ENCODE data around the gene MRO.

MRO gene

DNA sequence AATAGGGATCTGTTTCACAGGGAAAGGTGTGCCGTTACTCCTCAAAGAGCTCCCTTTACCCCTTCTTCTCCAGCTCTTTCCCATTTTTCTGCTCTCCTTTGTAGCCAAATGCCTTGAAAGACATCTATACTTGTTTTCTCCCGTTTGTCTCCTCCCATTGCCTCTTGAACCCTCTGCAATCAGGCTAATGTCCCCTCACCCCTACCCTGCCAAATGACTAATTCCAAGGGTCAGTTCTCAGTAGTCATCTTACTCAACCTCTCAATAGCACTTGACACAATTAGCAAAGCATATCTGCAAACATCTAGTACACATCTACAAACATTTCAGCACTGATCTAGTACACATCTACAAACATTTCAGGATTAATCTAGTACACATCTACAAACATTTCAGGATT, 12.6 kb downstream of the MRO start:
- Histone ChIP-seq H3K4me3 (ENCODE audit: low read depth, low read length) (no peak overlapping the region), H3K9ac (ENCODE audit: low read depth, low read length) (no peak overlapping the region), H3K9me3 (ENCODE audit: control insufficient read depth, insufficient read depth, low read length) (no peaks in the 10 kb centered on the region), H3K36me3 (ENCODE audit: control insufficient read depth, insufficient read depth, low read length) (no peaks in the 10 kb centered on the region), H3K4me1 (ENCODE audit: control insufficient read depth, insufficient read depth, low read length) (no peaks in the 10 kb centered on the region), H3K27me3 (ENCODE audit: control insufficient read depth, insufficient read depth, low read length) (no peaks in the 10 kb centered on the region)

DNA sequence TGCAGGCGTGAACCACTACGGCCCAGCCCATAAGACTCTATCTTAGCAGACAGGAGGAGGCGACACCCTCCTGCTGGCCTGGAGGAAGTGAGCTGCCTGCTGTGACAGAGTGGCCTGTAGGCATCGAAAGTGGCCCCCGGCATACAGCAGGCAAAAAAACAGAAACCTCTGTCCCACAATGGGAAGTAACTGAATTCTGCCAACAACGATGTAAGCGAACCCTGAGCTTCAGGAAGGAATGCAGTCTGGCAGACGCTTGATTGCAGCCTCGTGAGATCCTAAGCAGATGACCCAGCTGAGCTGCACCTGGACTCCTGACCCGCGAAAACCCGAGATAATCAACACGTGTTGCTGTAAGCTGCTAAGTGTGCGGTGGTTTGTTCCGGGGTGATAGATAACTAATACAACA, 13.6 kb downstream of the MRO start:
- no peaks in the 10 kb centered on the region for H3K9me3 ChIP-seq (ENCODE audit: control insufficient read depth, insufficient read depth, low read length)
- no peak overlapping the region for H3K9ac ChIP-seq (ENCODE audit: low read depth, low read length)
- H3K27me3 ChIP-seq (ENCODE audit: control insufficient read depth, insufficient read depth, low read length): no peaks in the 10 kb centered on the region
- H3K4me3 ChIP-seq (ENCODE audit: low read depth, low read length): no peak overlapping the region
- no peaks in the 10 kb centered on the region for H3K36me3 ChIP-seq (ENCODE audit: control insufficient read depth, insufficient read depth, low read length)
- H3K4me1 ChIP-seq (ENCODE audit: control insufficient read depth, insufficient read depth, low read length): no peaks in the 10 kb centered on the region

DNA sequence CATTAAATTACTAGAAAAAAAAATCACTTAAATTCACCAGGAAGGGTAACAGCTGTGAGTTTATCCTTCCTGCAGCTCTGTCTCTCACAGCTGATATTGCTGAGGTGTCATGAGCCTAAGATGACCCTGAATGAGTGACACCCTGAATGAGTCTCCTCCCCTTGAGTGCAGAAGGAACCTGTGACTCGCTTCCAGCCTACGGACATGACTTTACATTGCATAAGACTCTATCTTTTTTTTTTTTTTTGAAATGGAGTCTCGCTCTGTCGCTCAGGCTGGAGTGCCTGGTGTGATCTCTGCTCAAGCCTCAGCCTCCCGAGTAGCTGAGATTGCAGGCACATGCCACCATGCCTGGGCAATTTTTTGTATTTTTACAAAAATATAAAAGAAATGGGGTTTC, 14.1 kb downstream of the MRO start:
- Histone ChIP-seq H3K36me3 (ENCODE audit: control insufficient read depth, insufficient read depth, low read length) (no peaks in the 10 kb centered on the region), H3K9ac (ENCODE audit: low read depth, low read length) (no peak overlapping the region), H3K27me3 (ENCODE audit: control insufficient read depth, insufficient read depth, low read length) (no peaks in the 10 kb centered on the region), H3K4me1 (ENCODE audit: control insufficient read depth, insufficient read depth, low read length) (no peaks in the 10 kb centered on the region), H3K4me3 (ENCODE audit: low read depth, low read length) (no peak overlapping the region), H3K9me3 (ENCODE audit: control insufficient read depth, insufficient read depth, low read length) (no peaks in the 10 kb centered on the region)

DNA sequence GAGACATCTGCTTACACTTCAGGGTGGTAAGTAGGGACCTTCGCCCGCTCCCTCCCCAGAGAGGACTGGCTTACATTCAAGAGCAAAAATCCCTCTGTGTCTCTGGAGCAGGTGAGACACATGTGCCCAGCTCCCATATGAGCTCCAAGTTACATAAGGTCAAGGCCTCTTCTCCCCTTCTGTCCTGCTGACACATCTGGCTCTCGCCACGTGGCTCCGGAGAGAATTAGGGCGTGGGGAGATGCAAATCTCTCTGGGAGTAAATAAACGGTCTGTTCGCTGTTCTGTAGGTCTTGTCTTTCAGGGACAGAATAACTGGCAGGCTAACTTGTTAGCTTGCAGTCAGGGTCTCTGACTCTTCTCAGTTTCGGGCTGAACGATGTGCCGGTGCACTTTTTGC, 16.2 kb downstream of the MRO start:
- no peak overlapping the region for H3K9ac ChIP-seq (ENCODE audit: low read depth, low read length)
- H3K9me3 ChIP-seq (ENCODE audit: control insufficient read depth, insufficient read depth, low read length): no peaks in the 10 kb centered on the region
- no peaks in the 10 kb centered on the region for H3K36me3 ChIP-seq (ENCODE audit: control insufficient read depth, insufficient read depth, low read length)
- no peaks in the 10 kb centered on the region for H3K4me1 ChIP-seq (ENCODE audit: control insufficient read depth, insufficient read depth, low read length)
- no peak overlapping the region for H3K4me3 ChIP-seq (ENCODE audit: low read depth, low read length)
- no peaks in the 10 kb centered on the region for H3K27me3 ChIP-seq (ENCODE audit: control insufficient read depth, insufficient read depth, low read length)

DNA sequence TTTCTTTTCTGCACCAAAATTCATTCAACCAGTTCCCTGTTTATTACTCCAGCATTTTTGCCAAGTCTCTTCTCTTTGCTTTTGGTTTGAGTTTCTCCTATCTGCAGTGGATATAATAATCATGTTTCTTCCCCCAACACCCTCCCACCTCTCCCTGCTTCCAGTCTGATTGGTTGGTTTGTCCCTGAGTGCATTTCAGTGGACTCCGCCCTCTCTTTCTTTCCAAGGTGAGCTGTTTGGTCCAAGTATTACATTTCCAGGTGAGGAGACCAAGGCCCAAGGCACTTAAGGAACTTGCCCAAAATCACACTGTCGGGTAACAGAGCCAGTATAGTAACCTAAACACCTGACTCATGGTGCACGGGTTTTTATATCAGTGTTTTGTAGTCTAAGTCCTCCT, 17.7 kb downstream of the MRO start:
- no peaks in the 10 kb centered on the region for H3K27me3 ChIP-seq (ENCODE audit: control insufficient read depth, insufficient read depth, low read length)
- H3K9me3 ChIP-seq (ENCODE audit: control insufficient read depth, insufficient read depth, low read length): no peaks in the 10 kb centered on the region
- no peaks in the 10 kb centered on the region for H3K4me1 ChIP-seq (ENCODE audit: control insufficient read depth, insufficient read depth, low read length)
- H3K9ac ChIP-seq (ENCODE audit: low read depth, low read length): no peak overlapping the region
- H3K4me3 ChIP-seq (ENCODE audit: low read depth, low read length): no peak overlapping the region
- H3K36me3 ChIP-seq (ENCODE audit: control insufficient read depth, insufficient read depth, low read length): no peaks in the 10 kb centered on the region

DNA sequence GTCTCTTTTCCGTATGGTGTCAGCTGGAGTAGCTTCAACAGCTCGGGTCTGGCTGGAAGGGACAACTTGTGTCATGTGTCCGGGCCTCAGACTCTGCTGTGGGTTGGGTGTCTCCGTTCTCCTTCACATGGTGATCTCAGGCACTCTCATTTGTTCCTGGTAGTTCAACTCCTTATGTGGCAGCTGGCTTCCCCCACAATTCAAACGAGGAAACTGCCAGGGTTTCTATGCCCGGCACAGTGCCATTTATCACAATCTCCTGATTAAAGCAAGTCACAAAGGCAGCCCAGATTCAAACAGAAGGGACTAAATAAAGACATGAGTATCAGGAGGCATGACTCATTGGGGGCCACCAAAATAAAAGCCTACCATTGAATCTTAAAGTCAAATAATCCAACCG, 22.7 kb downstream of the MRO start:
- Histone ChIP-seq H3K4me1 (ENCODE audit: control insufficient read depth, insufficient read depth, low read length) (no peaks in the 10 kb centered on the region), H3K9ac (ENCODE audit: low read depth, low read length) (no peak overlapping the region), H3K9me3 (ENCODE audit: control insufficient read depth, insufficient read depth, low read length) (no peaks in the 10 kb centered on the region), H3K27me3 (ENCODE audit: control insufficient read depth, insufficient read depth, low read length) (no peaks in the 10 kb centered on the region), H3K4me3 (ENCODE audit: low read depth, low read length) (no peak overlapping the region), H3K36me3 (ENCODE audit: control insufficient read depth, insufficient read depth, low read length) (no peaks in the 10 kb centered on the region)

DNA sequence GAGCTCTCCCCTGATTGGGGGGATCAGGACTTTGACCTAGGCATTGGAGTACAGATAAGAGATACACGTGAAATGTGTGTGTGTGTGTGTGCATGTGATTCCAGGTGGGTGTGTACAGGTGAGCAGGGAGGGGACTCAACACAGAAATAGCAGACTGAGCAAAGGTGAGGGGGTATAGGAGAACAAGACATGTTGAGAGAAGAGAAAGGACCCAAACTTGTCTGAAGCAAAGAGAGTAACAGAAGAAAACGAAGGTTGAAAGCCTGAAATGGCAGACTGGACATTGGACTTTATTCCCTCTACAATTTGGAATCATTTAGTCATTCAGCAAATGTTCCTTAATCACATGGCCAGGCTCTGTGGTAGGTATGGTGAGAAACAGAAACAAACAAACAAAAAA, 23.3 kb downstream of the MRO start:
- Histone ChIP-seq H3K27me3 (ENCODE audit: control insufficient read depth, insufficient read depth, low read length) (no peaks in the 10 kb centered on the region), H3K9me3 (ENCODE audit: control insufficient read depth, insufficient read depth, low read length) (no peaks in the 10 kb centered on the region)

DNA sequence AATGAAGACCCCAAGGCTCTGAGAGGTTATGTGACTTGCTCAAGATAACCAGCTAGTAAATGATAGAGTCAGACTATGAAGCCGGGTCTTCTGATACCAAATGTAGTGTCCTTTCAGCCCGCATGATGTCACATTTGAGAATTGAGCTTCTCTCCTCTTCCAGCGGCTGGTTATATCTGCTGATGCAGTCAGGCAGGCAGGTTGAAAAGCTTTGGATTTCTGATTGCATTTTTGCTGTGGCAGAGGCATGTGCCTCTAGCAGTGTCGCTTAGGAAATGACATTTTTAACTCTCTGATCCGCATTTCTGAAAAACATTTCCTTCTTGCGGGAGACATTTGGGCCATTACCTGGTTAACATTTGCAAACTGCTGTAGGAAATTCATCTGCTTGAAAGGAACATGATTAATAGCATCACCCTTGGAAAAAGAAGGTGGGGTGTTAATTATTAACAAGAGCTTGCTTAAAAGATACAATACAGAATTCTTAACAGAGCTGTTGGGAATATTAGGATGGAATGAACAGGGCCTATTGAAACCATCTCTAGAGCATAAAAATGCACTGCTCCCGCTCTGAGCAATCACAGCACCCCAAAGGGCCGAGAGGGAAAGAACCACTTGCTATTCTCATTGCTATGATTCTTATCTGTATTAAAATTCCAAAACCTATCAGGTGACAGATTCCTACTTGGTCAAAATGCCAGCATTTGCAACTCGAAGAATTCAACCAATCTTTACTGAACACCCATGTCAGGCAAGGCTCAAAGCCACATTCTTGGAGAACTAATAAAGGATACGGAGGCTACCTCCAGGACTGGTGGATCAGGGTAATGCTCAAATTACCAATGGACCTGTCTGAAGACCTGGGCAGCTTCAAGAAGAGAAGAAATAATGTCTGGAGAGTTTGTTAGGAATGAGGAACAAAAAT, 25.9 kb downstream of the MRO start:
- Histone ChIP-seq H3K27me3 (ENCODE audit: control insufficient read depth, insufficient read depth, low read length) (no peaks in the 10 kb centered on the region), H3K9me3 (ENCODE audit: control insufficient read depth, insufficient read depth, low read length) (no peaks in the 10 kb centered on the region), H3K9ac (ENCODE audit: low read depth, low read length) (no peak overlapping the region), H3K4me3 (ENCODE audit: low read depth, low read length) (no peak overlapping the region), H3K4me1 (ENCODE audit: control insufficient read depth, insufficient read depth, low read length) (no peaks in the 10 kb centered on the region), H3K36me3 (ENCODE audit: control insufficient read depth, insufficient read depth, low read length) (no peaks in the 10 kb centered on the region)

More for the DNA sequence above, 23.3 kb downstream of the MRO start:
- no peak overlapping the region for H3K4me3 ChIP-seq (ENCODE audit: low read depth, low read length)
- H3K4me1 ChIP-seq (ENCODE audit: control insufficient read depth, insufficient read depth, low read length): no peaks in the 10 kb centered on the region
- no peak overlapping the region for H3K9ac ChIP-seq (ENCODE audit: low read depth, low read length)
- no peaks in the 10 kb centered on the region for H3K36me3 ChIP-seq (ENCODE audit: control insufficient read depth, insufficient read depth, low read length)

DNA sequence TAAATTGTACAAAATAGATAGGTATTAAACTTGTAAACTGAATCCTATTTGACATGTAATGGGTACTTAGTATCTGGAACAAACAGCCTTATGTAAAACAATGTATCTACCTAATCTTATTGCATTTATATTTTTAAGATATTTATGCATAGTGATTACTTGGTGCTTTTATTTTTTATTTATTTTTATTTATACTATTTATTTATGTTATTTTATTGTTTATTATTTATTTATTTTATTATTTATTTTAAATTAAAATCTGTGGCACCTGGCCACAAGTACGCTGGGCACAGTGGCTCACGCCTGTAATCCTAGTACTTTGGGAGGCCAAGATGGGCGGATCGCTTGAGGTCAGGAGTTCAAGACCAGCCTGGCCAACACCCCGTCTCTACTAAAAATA, 26.9 kb downstream of the MRO start:
- Histone ChIP-seq H3K9me3 (ENCODE audit: control insufficient read depth, insufficient read depth, low read length) (no peaks in the 10 kb centered on the region), H3K27me3 (ENCODE audit: control insufficient read depth, insufficient read depth, low read length) (no peaks in the 10 kb centered on the region), H3K9ac (ENCODE audit: low read depth, low read length) (no peak overlapping the region), H3K4me1 (ENCODE audit: control insufficient read depth, insufficient read depth, low read length) (no peaks in the 10 kb centered on the region), H3K36me3 (ENCODE audit: control insufficient read depth, insufficient read depth, low read length) (no peaks in the 10 kb centered on the region), H3K4me3 (ENCODE audit: low read depth, low read length) (no peak overlapping the region)

DNA sequence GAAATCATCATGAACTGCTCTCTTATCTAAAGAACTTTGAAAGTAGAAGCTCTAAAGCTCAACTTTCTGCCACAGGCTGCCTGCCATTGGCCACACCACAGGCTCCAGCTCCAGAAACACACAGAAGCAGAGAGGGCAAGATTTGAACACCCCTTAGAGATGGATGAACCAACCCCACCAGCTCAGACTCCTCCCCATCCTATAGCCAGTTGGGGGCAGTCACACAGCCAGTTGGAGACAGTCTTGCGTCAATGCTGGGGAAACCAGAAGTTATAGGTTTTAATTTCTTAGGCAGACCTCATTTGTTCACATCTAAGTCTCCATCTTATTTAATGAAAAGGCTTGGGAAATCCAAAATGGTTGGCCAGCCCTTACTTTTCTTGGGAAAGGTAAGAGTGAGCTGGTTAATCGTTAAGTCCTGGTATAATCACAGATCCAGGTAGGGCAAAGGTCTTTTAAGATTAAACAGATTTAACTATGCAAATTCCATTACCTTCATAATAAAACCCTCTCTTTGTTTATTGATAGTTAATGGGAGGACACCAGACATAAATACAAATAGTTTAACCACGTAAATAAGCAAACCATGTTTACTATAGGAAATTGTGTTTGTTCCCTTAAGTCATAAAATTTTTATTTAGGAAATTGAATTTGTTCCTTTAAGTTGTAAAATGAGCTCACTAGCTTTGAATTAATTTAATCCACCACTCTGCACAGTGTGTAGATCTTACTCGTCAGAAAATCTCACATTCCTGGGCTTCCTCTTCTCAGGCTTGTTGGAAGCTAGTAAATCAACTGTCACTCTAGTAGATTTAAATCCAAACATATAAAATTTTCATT, 28.0 kb downstream of the MRO start:
- H3K4me1 ChIP-seq (ENCODE audit: control insufficient read depth, insufficient read depth, low read length): no peaks in the 10 kb centered on the region

DNA sequence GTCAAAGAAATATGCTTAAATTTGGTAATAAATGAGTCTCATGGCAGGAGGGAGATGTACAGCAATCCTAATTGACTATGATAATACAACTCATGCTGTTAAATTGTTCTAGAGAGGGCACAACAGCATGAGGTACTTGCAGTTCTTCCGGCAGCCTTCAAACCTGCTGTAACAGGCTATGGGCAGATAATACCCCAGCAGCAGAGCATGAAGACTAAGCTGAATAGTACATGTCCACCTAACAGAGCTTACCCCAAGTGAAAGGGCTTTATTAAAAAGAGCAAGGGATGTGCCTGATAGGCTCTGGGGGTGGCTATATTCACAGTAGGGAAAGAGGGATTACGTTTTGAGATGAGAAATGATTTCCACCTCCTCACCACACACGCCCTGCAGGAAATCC, 28.9 kb downstream of the MRO start:
- no peaks in the 10 kb centered on the region for H3K36me3 ChIP-seq (ENCODE audit: control insufficient read depth, insufficient read depth, low read length)

More for the DNA sequence above, 28.0 kb downstream of the MRO start:
- H3K27me3 ChIP-seq (ENCODE audit: control insufficient read depth, insufficient read depth, low read length): no peaks in the 10 kb centered on the region
- H3K9me3 ChIP-seq (ENCODE audit: control insufficient read depth, insufficient read depth, low read length): no peaks in the 10 kb centered on the region
- H3K36me3 ChIP-seq (ENCODE audit: control insufficient read depth, insufficient read depth, low read length): no peaks in the 10 kb centered on the region
- H3K9ac ChIP-seq (ENCODE audit: low read depth, low read length): no peak overlapping the region
- H3K4me3 ChIP-seq (ENCODE audit: low read depth, low read length): no peak overlapping the region

DNA sequence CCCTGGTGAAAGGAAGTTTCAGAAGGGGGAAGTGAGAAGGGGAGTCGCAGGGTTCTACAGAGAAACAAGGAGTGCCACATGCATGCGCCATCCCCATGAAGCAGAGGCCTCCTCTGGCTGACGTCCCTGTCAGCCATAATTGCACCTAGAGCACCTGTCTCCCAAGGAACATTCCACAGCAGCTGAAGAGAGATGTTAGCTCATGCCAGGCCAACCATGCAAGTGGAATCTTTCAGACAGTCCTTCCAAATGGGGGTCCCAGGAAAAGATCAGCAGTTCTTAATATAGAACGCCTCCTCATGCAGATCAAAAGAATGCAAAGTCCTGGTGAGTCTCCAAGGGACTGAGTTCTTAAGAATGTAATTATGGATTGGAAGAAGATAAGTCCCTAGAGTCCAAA, 29.6 kb downstream of the MRO start:
- Histone ChIP-seq H3K9me3 (ENCODE audit: control insufficient read depth, insufficient read depth, low read length) (no peaks in the 10 kb centered on the region), H3K4me3 (ENCODE audit: low read depth, low read length) (no peak overlapping the region), H3K9ac (ENCODE audit: low read depth, low read length) (no peak overlapping the region), H3K36me3 (ENCODE audit: control insufficient read depth, insufficient read depth, low read length) (no peaks in the 10 kb centered on the region), H3K27me3 (ENCODE audit: control insufficient read depth, insufficient read depth, low read length) (no peaks in the 10 kb centered on the region), H3K4me1 (ENCODE audit: control insufficient read depth, insufficient read depth, low read length) (no peaks in the 10 kb centered on the region)

More for the DNA sequence above, 28.9 kb downstream of the MRO start:
- Histone ChIP-seq H3K9ac (ENCODE audit: low read depth, low read length) (no peak overlapping the region), H3K27me3 (ENCODE audit: control insufficient read depth, insufficient read depth, low read length) (no peaks in the 10 kb centered on the region), H3K9me3 (ENCODE audit: control insufficient read depth, insufficient read depth, low read length) (no peaks in the 10 kb centered on the region), H3K4me1 (ENCODE audit: control insufficient read depth, insufficient read depth, low read length) (no peaks in the 10 kb centered on the region), H3K4me3 (ENCODE audit: low read depth, low read length) (no peak overlapping the region)

Measured in iPS-15b (cell line).